OCI-M1 (cell line): ENCODE measurements around the gene PPM1N.

ENCODE experiments used
- DNase-seq: peaks from one replicate; lab custom pipeline; 2025; lab: John Stamatoyannopoulos, UW

PPM1N gene

GRCh38 chr19:45498411-45499195 is at the start of gene PPM1N:
Gene PPM1N (plus strand): TSS chr19:45498443. CDS start chr19:45498473, 30 bp downstream.
- DNase-seq: no peak

GRCh38 chr19:45448887-45449299 is 49.4 kb upstream of the PPM1N start:
- no peak for DNase-seq

DNA sequence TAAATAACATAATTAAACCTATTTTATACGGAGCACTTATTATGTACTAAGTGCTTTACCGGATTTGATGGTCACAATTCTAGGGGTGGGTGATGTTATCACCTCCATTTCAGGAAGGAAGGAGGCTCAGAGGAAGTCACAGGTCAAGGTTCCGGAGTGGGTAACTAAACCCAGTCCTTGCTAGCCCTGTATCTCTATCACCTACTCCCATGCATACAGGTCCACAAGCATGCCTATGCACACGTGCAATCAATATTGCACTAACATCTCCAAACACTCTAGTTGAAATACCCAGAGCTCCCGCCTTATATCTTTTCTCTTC is 48.3 kb upstream of the PPM1N start:
- DNase-seq: no peak

DNA sequence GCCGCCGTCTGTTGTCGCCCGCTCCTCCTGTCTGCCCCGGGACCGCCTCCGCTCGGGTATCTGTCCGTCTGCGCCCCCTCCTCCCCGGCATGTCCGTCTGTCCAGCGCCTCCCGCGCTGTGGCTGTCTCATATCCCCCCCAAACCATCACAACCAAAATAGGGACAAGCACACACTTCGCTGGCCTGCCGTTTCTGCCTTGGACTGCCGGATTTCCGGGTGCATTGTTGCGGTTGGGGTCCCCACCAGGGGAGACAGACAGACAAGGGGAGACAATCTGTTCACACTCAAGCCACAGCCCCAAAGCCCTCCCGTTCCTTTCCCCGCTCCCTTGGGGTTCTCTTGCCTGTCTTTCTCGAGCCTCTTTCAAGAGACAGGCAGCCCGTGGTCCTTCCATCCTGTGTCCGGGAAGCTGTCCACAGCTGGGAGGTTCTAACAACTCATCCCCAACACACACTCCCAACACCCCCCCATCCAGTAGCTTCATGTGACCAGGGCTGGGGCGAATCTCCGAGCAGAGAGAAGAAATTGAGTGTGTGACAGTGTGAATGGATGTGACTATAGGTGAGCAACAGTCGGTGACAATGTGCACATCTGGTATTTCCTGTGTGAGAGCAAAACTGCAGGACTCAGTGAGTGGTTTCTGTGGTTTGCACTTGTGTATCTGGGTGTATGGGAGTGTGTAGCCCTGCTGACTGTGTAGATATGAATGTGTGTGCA is 47.0 kb upstream of the PPM1N start:
- peak; percentile 59 for DNase-seq

DNA sequence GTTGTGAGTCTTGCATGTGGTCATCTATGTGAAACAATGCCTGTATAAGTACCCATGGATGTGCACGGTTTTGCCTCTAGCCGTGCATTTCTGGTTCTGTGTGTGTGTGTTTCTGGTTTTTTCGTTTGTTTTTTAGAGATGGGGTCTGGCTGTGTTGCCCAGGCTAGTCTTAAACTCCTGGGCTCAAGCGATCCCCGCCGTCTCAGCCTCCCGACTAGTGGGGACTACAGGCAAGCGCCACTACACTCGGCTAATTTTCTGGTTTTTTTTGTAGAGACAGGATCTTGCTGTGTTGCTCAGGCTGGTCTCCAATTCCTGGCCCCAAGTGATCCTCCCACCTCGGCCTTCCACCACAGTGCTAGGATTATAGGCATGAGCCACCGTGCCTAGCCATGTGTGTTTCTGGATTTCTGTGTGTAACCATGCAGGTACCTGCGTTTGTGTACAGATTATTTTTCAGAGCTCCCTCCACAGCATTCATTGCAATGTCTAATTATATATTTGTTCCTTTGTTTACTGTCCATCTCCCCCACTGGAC is 46.3 kb upstream of the PPM1N start:
- DNase-seq: no peak

DNA sequence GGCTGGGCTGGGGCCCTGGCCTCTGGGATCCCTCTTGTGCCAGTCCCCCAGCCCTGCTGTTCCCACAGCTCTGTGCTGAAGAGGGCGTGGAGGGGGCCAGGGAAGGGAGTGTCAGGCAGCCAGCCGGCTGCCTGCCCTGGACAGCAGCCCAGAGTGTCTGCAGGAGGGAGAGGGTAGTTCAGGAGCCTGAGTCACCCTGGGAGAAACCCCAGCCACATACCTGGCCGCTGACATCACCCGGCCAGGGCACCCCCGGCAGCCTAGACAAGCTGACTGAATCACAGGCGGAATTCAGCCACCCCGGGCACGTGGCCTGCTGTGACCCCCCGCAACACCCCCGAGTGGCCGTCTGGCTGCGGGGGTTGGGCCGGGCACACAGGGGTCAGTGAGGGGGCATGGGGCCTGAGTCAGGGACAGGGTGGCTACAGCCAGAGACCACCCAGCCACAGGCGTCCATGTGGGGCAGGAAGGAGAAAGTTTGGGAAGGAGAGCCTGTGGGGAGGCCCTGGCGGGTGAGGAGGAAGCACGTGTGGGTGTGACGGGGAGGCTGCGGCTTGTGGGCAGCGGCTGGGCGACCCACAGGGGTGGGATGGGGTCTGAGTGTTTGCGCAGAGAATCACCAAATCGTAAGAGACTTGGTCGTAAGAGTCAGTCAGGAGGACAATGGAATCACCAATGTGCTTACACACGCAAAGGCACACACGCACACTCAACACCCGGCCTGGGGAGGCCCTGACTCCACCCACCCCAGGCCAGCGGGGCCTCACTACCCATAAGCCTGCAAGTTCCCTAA is 42.3 kb upstream of the PPM1N start:
- DNase-seq: peak; percentile 65

DNA sequence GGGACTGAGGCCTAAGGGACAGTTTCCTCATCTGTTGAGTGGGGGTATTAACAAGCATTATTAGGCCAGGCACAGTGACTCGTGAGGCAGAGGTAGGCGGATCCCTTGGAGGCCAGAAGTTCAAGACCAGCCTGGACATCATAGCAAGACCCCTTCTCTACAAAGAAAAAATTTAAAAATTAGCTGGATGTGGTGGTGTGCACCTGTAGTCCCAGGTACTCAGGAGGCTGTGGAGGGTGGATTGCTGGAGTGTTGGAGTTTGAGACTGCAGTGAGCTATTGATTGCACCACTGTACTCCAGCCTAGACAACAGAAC is 41.8 kb upstream of the PPM1N start:
- DNase-seq: no peak

GRCh38 chr19:45457776-45458175 is 40.5 kb upstream of the PPM1N start:
- no peak for DNase-seq

DNA sequence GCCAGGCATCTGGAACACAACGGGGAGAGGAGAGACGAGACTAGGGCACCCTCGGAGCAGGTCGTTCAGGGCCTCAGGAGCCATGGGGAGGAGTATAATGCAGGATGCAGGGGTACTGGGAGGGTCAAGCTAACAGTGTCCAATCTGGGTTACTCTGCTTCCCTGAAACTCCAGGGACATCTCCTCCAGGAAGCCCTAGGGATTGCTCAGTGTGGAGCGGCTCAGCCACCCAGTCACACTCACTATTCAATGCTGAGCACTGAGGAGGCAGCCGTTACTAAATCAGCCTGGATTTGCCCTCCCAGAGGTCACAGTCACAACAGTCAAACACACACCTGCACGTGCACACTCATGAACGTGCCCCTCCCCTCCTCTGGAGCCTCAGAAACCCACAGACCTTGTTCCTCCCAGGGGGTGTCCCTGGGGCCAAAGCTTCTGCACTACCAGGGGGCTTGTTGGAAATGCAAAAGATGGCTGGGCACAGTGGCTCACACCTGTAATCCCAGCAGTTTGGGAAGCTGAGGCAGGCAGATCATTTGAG is 37.4 kb upstream of the PPM1N start:
- no peak for DNase-seq

DNA sequence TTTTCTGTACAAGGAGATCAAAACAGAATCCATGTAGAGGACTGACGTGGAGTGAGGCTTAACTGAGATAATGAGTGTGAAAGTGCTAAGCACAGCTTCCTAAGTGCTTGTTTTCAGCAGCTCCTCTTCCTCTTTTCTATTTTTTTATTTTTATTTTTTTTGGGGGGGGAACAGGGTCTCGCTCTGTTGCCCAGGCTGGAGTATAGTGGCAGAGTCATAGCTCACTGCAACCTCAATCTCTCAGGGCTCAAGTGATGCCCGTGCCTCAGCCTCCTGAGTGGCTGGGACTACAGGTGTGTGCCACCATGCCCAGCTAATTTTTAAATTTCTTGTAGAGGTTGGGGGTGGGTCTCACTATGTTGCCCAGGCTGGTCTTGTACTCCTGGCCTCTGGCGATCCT is 36.1 kb upstream of the PPM1N start:
- DNase-seq: no peak

GRCh38 chr19:45463241-45463640 is 35.0 kb upstream of the PPM1N start:
- no peak for DNase-seq

- DNase-seq: no peak
Observed at GRCh38 chr19:45464274-45464673, 34.0 kb upstream of the PPM1N start.

DNA sequence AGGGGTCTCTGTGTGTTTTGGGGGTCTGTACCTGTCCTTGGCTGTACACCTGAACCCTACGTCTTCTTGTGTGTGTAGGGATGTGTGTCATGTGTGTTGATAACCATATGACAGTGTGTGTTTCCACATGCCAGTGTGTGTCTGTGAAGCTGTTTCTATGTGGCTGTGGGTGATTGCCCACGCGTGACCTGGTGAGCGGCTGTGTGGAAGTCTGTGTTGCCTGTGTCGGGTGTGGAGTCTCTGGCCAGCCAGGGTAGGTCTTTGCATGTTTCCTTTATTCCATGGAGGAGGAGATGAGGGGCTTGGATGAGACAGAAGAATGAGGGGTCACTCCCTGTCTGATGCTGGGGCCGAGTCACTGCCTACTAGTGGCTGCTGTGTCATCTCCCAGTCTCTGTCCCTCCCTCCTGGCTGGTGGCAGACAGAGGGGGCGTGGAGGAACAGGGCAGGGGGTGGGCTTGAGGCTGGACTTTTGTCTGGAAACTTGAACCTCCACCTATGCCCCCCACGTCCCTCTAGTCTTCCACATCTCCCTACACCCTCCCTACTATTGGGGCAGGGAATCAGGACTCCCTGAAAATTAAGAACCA is 33.3 kb upstream of the PPM1N start:
- DNase-seq: no peak

GRCh38 chr19:45467115-45467455 is 31.2 kb upstream of the PPM1N start:
- peak; percentile 65 for DNase-seq

DNA sequence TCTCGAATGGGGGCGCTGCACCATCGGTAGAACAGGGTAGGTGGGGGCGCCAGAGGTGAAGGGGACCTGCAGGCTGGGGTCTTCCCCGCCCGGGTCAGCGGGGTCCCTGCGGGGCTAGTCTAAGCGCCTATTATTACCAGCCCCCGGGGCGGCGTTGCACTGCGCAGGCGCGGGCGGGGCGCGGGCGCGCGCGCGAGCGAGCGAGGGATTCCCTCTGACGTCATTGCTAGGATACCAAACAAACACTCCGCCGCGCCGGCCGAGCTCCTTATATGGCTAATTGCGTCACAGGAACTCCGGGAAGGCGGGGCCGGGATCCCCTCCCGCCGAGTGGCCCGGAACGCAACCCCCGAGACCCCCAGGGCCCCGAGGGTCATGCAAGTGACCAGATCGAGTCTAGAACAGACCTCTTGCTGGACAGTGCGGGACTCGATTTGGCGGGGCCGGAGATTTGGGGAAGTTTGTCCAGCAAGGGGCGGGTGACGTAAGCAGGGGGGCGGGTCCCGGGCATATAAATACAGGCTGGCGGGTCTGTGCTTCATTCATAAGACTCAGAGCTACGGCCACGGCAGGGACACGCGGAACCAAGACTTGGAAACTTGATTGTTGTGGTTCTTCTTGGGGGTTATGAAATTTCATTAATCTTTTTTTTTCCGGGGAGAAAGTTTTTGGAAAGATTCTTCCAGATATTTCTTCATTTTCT is 30.6 kb upstream of the PPM1N start, which contains the start of gene FOSB:
TSS of gene FOSB (plus strand) at position 541 of the 703 bp plus-strand sequence. CDS start 591 bp downstream, outside the sequence.
- peak; percentile 97 for DNase-seq

DNA sequence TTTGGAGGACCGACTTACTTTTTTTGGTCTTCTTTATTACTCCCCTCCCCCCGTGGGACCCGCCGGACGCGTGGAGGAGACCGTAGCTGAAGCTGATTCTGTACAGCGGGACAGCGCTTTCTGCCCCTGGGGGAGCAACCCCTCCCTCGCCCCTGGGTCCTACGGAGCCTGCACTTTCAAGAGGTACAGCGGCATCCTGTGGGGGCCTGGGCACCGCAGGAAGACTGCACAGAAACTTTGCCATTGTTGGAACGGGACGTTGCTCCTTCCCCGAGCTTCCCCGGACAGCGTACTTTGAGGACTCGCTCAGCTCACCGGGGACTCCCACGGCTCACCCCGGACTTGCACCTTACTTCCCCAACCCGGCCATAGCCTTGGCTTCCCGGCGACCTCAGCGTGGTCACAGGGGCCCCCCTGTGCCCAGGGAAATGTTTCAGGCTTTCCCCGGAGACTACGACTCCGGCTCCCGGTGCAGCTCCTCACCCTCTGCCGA is 30.0 kb upstream of the PPM1N start:
- peak; percentile 61 for DNase-seq

DNA sequence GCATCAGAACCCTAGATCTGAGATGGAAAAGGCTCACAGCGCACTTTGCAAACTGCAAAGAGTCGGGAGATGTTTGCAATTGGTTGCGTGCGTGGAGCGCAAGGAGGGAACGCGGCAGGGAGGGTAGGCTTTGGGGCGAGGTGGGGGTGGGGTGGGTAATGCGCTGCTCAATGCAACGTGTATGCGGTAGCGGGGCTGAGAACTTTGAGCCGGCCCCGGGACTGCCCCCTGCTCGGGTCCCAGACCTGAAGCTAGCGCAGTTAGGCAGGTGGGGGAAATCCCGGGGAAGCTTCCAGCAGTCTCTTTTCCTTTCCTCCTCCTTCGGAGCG is 29.5 kb upstream of the PPM1N start:
- no peak for DNase-seq

GRCh38 chr19:45469132-45469944 is 28.9 kb upstream of the PPM1N start:
- peak; percentile 98 for DNase-seq

- no peak for DNase-seq
Observed at GRCh38 chr19:45469945-45470761, 28.1 kb upstream of the PPM1N start.

GRCh38 chr19:45470762-45471081 is 27.5 kb upstream of the PPM1N start:
- DNase-seq: no peak
